Measurements from ENCODE around the gene SMG6.

DNA sequence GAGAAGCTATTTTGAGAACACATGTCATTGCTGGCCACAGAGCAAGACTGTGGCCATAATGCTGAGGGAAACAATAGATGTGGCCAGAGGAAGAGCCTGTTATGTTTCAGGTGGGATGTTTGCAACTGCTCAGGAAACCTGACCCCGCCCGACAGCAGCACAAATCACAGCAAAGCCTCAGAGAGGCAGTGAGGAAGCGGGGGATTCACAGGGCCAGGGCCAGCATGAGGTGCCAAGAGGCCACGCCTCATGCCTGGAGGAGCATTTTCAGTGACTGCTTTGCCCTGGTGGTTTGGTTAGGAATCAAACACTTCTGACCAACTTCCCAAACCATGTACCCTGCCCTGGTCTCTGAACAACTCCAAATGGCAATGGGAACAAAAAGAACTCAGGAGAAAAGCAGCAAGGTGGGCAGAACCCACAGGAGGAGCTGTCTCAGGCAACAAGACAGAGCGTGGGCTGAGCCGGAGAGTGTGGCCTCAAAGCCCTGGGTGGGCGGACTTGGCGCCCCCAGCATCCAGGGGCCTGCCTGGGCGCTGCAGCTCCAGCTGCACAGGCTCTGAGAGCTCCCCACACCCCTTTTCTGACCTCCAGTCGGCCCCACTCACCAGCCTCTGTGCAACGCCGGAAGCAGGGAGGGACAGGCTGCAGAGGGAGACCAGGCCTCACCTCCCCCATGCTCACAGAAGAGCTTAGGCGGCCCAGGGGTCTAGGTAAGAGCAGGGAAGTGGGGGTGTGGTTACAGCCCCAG lies 228.1 kb downstream of the SMG6 start:
- TF ChIP-seq GATA2 (IDR thresholded peaks at IDR 0.05; ENCODE audit: low read depth, low read length) = no peak
- no peak for TF ChIP-seq GATA3 (IDR thresholded peaks at IDR 0.05; ENCODE audit: low read depth, low read length)

All from SH-SY5Y (cell line).